ENCODE measurements around the gene EPG5. TPM values are rescaled to one million over a fixed set of nuclear protein-coding genes. Genes with fewer than 3 reads are reported as not detected.

EPG5 gene
- total RNA-seq, 1 experiment from 2014 or later, result 22.7 TPM

DNA sequence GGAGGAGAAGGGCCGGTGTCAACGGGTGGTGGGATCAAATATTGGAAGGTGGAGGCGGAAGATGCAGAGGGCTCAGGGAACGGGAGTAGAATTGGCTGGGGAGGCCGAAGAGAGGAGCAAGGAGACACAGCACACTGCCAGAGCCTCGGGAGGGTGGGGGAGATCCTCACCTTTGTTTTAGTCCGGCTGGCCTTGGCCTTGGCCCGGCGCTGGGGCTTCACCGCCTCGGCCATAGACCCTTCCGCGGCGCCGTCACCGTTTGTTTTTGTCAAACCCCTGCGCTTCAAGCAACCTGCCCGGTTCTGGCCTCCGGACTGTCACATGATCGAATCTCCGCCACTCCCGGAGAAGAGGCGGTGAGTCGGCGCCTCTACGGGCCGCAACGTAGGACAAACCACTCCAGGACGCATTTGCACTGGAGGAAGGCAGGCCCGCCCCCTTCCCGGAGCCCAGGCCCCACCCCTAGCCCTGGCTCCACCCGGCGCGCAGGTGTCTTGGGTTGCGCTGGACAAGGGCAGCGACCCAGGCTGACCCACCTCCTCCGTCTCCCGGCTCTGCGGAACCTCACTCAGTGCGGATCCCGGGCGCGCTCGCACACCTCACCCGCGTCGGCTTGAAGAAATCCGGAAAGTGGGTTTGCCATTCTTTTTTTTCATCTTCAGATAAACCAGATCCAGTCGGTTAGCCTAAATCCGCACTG, at the start of gene EPG5 (continued):
- TF ChIP-seq, protein P1, sequence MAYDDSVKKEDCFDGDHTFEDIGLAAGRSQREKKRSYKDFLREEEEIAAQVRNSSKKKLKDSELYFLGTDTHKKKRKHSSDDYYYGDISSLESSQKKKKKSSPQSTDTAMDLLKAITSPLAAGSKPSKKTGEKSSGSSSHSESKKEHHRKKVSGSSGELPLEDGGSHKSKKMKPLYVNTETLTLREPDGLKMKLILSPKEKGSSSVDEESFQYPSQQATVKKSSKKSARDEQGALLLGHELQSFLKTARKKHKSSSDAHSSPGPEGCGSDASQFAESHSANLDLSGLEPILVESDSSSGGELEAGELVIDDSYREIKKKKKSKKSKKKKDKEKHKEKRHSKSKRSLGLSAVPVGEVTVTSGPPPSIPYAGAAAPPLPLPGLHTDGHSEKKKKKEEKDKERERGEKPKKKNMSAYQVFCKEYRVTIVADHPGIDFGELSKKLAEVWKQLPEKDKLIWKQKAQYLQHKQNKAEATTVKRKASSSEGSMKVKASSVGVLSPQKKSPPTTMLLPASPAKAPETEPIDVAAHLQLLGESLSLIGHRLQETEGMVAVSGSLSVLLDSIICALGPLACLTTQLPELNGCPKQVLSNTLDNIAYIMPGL (CRISPR knock-in tag; IDR thresholded peaks at IDR 0.05), result peak; percentile 26; the same call in 1 of the 2 replicates
- peak; percentile 92 for TF ChIP-seq ZNF121 (CRISPR knock-in tag; IDR thresholded peaks at IDR 0.05)
- TF ChIP-seq CBFB (CRISPR knock-in tag; IDR thresholded peaks at IDR 0.05; ENCODE audit: low read depth), result peak; percentile 90; the same call in 1 of the 2 replicates
- TF ChIP-seq CREM (CRISPR knock-in tag; IDR thresholded peaks at IDR 0.05), result peak; percentile 58; the same call in 1 of the 2 replicates

DNA sequence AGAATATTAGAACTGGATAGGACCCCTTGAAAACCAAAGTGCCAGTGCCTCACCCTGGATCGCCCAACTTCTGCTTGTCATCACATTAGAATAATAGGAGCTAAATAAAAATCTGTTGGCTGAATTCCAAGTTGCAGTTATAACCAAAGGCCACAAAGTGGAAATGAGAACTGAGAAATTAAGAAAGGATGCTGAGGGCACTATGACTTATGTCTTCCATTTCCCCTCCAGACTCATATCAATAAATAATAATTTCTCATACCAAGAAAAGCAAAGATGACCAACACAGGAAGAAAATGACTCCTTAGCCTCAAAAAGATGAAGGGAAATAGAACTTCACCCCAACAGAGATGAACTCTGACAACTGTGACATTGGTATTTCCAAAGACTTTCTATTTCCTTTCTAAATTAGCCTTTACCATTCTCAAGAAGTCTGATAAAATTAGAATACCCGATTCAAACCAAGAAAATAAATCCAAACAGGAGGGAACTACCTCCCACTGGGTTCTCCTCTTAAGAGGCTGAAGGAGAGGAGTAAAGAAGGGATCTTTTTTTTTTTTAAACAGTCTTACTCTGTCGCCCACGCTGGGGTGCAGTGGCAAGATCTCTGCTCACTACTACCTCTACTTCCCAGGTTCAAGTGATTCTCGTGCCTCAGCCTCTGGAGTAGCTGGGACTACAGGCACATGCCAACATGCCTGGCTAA, 46.5 kb upstream of the EPG5 start:
- DNase-seq (ENCODE audit: low spot score) (no peak), ATAC-seq (no peak)
- Mint-ChIP-seq H3K27ac (no peak overlapping the region), H3K4me1 (no peaks in the 10 kb centered on the region), H3K4me3 (no peak overlapping the region), H3K27me3 (ENCODE audit: low read depth) (no peaks in the 10 kb centered on the region), H3K36me3 (no peaks in the 10 kb centered on the region), H3K9me3 (no peaks in the 10 kb centered on the region)
- ChIA-PET POLR2A (no interaction called here), CTCF (interaction anchor here (1.2 kb wide), 1 partner anchor 60 kb away, joined by 4 read pairs; no protein-coding TSS in a partner anchor)
- TF ChIP-seq ELF4 (CRISPR knock-in tag; IDR thresholded peaks at IDR 0.05; ENCODE audit: low read depth) (no peak), OVOL2 (CRISPR knock-in tag; IDR thresholded peaks at IDR 0.05; ENCODE audit: borderline replicate concordance) (no peak), SMAD3 (CRISPR knock-in tag; IDR thresholded peaks at IDR 0.05; ENCODE audit: borderline replicate concordance) (no peak), JAZF1 (CRISPR knock-in tag; IDR thresholded peaks at IDR 0.05) (no peak), CBFB (CRISPR knock-in tag; IDR thresholded peaks at IDR 0.05; ENCODE audit: low read depth) (no peak), TP53 (CRISPR knock-in tag; IDR thresholded peaks at IDR 0.05) (no peak), MXD4 (CRISPR knock-in tag; IDR thresholded peaks at IDR 0.05; ENCODE audit: borderline replicate concordance) (no peak), ZNF416 (CRISPR knock-in tag; IDR thresholded peaks at IDR 0.05) (no peak), ESRRA (CRISPR knock-in tag; IDR thresholded peaks at IDR 0.05; ENCODE audit: borderline replicate concordance) (no peak), FOXP1 (CRISPR knock-in tag; IDR thresholded peaks at IDR 0.05; ENCODE audit: borderline replicate concordance) (no peak), NFATC4 (CRISPR knock-in tag; IDR thresholded peaks at IDR 0.05) (no peak), FOXK1 (CRISPR knock-in tag; IDR thresholded peaks at IDR 0.05) (no peak)
- TF ChIP-seq, protein P2, sequence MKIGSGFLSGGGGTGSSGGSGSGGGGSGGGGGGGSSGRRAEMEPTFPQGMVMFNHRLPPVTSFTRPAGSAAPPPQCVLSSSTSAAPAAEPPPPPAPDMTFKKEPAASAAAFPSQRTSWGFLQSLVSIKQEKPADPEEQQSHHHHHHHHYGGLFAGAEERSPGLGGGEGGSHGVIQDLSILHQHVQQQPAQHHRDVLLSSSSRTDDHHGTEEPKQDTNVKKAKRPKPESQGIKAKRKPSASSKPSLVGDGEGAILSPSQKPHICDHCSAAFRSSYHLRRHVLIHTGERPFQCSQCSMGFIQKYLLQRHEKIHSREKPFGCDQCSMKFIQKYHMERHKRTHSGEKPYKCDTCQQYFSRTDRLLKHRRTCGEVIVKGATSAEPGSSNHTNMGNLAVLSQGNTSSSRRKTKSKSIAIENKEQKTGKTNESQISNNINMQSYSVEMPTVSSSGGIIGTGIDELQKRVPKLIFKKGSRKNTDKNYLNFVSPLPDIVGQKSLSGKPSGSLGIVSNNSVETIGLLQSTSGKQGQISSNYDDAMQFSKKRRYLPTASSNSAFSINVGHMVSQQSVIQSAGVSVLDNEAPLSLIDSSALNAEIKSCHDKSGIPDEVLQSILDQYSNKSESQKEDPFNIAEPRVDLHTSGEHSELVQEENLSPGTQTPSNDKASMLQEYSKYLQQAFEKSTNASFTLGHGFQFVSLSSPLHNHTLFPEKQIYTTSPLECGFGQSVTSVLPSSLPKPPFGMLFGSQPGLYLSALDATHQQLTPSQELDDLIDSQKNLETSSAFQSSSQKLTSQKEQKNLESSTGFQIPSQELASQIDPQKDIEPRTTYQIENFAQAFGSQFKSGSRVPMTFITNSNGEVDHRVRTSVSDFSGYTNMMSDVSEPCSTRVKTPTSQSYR (CRISPR knock-in tag; IDR thresholded peaks at IDR 0.05), result no peak
- TF ChIP-seq, protein P3, sequence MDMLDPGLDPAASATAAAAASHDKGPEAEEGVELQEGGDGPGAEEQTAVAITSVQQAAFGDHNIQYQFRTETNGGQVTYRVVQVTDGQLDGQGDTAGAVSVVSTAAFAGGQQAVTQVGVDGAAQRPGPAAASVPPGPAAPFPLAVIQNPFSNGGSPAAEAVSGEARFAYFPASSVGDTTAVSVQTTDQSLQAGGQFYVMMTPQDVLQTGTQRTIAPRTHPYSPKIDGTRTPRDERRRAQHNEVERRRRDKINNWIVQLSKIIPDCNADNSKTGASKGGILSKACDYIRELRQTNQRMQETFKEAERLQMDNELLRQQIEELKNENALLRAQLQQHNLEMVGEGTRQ (CRISPR knock-in tag; IDR thresholded peaks at IDR 0.05), result no peak
- TF ChIP-seq, protein P4, sequence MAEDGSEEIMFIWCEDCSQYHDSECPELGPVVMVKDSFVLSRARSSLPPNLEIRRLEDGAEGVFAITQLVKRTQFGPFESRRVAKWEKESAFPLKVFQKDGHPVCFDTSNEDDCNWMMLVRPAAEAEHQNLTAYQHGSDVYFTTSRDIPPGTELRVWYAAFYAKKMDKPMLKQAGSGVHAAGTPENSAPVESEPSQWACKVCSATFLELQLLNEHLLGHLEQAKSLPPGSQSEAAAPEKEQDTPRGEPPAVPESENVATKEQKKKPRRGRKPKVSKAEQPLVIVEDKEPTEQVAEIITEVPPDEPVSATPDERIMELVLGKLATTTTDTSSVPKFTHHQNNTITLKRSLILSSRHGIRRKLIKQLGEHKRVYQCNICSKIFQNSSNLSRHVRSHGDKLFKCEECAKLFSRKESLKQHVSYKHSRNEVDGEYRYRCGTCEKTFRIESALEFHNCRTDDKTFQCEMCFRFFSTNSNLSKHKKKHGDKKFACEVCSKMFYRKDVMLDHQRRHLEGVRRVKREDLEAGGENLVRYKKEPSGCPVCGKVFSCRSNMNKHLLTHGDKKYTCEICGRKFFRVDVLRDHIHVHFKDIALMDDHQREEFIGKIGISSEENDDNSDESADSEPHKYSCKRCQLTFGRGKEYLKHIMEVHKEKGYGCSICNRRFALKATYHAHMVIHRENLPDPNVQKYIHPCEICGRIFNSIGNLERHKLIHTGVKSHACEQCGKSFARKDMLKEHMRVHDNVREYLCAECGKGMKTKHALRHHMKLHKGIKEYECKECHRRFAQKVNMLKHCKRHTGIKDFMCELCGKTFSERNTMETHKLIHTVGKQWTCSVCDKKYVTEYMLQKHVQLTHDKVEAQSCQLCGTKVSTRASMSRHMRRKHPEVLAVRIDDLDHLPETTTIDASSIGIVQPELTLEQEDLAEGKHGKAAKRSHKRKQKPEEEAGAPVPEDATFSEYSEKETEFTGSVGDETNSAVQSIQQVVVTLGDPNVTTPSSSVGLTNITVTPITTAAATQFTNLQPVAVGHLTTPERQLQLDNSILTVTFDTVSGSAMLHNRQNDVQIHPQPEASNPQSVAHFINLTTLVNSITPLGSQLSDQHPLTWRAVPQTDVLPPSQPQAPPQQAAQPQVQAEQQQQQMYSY (CRISPR knock-in tag; IDR thresholded peaks at IDR 0.05), result no peak
- TF ChIP-seq, protein P5, sequence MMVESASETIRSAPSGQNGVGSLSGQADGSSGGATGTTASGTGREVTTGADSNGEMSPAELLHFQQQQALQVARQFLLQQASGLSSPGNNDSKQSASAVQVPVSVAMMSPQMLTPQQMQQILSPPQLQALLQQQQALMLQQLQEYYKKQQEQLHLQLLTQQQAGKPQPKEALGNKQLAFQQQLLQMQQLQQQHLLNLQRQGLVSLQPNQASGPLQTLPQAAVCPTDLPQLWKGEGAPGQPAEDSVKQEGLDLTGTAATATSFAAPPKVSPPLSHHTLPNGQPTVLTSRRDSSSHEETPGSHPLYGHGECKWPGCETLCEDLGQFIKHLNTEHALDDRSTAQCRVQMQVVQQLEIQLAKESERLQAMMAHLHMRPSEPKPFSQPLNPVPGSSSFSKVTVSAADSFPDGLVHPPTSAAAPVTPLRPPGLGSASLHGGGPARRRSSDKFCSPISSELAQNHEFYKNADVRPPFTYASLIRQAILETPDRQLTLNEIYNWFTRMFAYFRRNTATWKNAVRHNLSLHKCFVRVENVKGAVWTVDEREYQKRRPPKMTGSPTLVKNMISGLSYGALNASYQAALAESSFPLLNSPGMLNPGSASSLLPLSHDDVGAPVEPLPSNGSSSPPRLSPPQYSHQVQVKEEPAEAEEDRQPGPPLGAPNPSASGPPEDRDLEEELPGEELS (CRISPR knock-in tag; IDR thresholded peaks at IDR 0.05), result no peak
- TF ChIP-seq, protein P6, sequence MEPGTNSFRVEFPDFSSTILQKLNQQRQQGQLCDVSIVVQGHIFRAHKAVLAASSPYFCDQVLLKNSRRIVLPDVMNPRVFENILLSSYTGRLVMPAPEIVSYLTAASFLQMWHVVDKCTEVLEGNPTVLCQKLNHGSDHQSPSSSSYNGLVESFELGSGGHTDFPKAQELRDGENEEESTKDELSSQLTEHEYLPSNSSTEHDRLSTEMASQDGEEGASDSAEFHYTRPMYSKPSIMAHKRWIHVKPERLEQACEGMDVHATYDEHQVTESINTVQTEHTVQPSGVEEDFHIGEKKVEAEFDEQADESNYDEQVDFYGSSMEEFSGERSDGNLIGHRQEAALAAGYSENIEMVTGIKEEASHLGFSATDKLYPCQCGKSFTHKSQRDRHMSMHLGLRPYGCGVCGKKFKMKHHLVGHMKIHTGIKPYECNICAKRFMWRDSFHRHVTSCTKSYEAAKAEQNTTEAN (CRISPR knock-in tag; IDR thresholded peaks at IDR 0.05), result no peak

Data from WTC11 (cell line).